ENCODE results near the gene OR1I1. TPM values are rescaled to one million over a fixed set of nuclear protein-coding genes. Genes with fewer than 3 reads are reported as not detected.

OR1I1 gene
- total RNA-seq, 4 donors from 2014 or later, result not detected

DNA sequence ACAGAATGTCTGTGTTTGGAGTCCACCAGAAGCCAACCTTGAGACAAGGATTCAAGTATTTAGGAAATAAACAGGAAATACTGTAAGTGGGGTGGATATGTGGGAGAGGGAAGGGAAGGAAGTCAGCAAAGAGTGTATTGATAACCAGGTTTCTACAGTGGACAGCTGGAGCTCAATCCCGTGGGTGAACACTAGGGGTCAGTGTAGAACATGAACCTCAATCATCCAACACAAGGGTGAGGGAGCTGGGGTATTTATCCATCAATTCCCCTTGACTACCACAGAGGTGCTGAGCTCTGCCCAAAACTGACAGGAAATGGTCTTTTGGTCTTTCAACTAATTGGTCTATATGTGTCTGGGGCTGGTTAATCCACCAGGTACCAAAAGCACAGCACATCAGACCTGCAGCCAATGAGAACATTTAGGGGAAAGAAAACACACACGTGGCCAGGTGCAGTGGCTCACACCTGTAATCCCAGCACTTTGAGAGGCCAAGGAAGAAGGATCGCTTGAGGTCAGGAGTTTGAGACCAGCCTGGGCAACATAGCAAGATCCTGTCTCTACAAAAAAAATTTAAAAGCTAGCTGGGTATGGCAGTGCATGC is 19.6 kb downstream of the OR1I1 start:
- WGBS, 2 donors, result 66 to 68% methylated on average over 3 of the region's 3 CpGs
- H3K4me3 ChIP-seq (ENCODE audit: low read depth, poor library complexity, severe bottlenecking), result no peak overlapping the region
- no peak for DNase-seq (ENCODE audit: low spot score in 2 of 2)
- no peak for TF ChIP-seq POLR2A (IDR thresholded peaks at IDR 0.05)
- TF ChIP-seq, protein P1, sequence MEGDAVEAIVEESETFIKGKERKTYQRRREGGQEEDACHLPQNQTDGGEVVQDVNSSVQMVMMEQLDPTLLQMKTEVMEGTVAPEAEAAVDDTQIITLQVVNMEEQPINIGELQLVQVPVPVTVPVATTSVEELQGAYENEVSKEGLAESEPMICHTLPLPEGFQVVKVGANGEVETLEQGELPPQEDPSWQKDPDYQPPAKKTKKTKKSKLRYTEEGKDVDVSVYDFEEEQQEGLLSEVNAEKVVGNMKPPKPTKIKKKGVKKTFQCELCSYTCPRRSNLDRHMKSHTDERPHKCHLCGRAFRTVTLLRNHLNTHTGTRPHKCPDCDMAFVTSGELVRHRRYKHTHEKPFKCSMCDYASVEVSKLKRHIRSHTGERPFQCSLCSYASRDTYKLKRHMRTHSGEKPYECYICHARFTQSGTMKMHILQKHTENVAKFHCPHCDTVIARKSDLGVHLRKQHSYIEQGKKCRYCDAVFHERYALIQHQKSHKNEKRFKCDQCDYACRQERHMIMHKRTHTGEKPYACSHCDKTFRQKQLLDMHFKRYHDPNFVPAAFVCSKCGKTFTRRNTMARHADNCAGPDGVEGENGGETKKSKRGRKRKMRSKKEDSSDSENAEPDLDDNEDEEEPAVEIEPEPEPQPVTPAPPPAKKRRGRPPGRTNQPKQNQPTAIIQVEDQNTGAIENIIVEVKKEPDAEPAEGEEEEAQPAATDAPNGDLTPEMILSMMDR (IDR thresholded peaks at IDR 0.05), result no peak
- intact Hi-C loops (cut with DNase I; ENCODE audit: low total_unique reads), result no loop called here

DNA sequence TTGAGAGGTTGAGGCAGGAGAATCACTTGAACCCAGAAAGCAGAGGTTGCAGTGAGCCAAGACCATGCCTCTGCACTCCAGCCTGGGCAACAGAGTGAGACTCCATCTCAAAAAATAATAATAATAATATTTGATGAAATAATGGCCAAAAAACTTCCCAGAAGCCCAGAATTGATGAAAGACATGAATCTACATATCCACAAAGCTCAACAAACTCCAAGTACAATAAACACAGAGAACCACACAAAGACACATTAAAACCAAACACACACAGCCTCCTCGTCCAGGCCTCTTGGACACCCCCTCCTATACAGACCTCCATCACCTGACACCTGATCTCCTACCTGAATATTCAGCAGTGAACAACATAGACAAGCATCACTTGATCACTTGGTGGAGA is 22.0 kb downstream of the OR1I1 start:
- DNase-seq (ENCODE audit: low spot score in 2 of 2), result no peak
- H3K4me3 ChIP-seq (ENCODE audit: low read depth, poor library complexity, severe bottlenecking), result no peak overlapping the region
- TF ChIP-seq POLR2A (IDR thresholded peaks at IDR 0.05), result no peak
- TF ChIP-seq, protein P1 (IDR thresholded peaks at IDR 0.05), result no peak
- intact Hi-C loops (cut with DNase I; ENCODE audit: low total_unique reads), result no loop called here
- WGBS, 2 donors, result 90 to 92% methylated on average over 1 of the region's 1 CpG

- intact Hi-C loops (cut with DNase I; ENCODE audit: low total_unique reads), result no loop called here
- no peak overlapping the region for H3K4me3 ChIP-seq (ENCODE audit: low read depth, poor library complexity, severe bottlenecking)
- 75 to 89% methylated on average over 1 of the region's 1 CpG for WGBS, 2 donors
- DNase-seq (ENCODE audit: low spot score in 2 of 2), result no peak
- TF ChIP-seq, protein P1 (IDR thresholded peaks at IDR 0.05), result no peak
- TF ChIP-seq POLR2A (IDR thresholded peaks at IDR 0.05), result no peak
These were observed 22.4 kb downstream of the OR1I1 start for GRCh38 chr19:15104411-15104810.

- 89 to 91% methylated on average over 3 of the region's 3 CpGs for WGBS, 2 donors
- H3K4me3 ChIP-seq (ENCODE audit: low read depth, poor library complexity, severe bottlenecking), result no peak overlapping the region
- TF ChIP-seq, protein P1 (IDR thresholded peaks at IDR 0.05), result no peak
- no peak for TF ChIP-seq POLR2A (IDR thresholded peaks at IDR 0.05)
- intact Hi-C loops (cut with DNase I; ENCODE audit: low total_unique reads), result no loop called here
- DNase-seq (ENCODE audit: low spot score in 2 of 2), result no peak
These were observed 23.0 kb downstream of the OR1I1 start for GRCh38 chr19:15105044-15105443.

DNA sequence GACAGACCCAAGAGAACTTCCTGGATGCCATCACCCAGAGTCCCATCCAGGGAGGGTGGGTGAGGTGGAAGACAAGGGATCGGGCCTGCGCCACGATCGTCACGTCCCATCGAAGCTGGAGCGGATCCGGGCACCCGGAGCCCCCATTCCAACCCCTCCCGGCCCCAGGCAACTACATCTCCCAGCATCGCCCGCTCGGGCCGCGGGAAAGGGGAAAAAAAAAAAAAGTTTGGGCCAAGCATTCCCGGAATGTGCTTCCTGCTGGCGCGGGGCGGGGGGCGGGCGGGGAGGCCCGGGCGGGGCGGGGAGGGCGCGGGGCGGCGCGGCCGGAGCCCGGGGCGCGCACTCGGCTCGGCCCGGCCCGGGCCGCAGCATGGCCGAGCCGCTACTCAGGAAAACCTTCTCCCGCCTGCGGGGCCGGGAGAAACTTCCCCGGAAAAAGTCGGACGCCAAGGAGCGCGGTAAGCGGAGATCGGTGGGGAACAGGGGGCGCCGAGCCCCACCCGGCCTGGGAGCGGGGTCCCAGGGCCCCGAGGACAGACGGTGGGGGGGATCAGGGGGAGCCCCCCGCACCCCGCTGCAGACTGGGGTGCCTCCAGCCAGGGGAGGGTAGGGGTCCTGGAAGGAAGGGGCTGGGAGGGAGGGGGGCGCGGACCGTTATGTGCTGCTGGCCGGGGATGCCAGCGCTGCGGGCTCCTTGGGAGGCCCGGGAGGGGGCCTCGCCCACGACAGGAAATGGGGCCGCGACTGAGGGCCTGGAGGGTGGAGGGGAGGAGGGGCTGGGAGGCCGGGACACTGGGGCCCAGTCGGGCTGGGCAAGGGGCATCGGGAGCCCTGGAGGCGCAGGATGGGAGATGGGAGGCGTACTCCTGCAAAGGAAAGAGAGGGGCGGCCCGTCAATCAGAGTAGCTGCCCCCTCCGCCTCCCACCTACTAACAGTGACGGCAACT is 25.3 kb downstream of the OR1I1 start, which contains the start of gene SYDE1:
TSS of gene SYDE1 (plus strand) at position 341 of the 950 bp plus-strand sequence. CDS start at position 374, 33 bp downstream.
- TF ChIP-seq, protein P1 (IDR thresholded peaks at IDR 0.05), result no peak
- no peak for TF ChIP-seq POLR2A (IDR thresholded peaks at IDR 0.05)
- intact Hi-C loops (cut with DNase I; ENCODE audit: low total_unique reads), result no loop called here
- WGBS, 2 donors, result 3 to 5% methylated on average over 59 to 62 of the region's 78 CpGs
- DNase-seq (ENCODE audit: low spot score in 2 of 2), result peak in 1 of 2 donors; percentile 89
- peak within 1 kb of the TSS; percentile 67 for H3K4me3 ChIP-seq (ENCODE audit: low read depth, poor library complexity, severe bottlenecking)

All from lower leg skin (tissue), 4 donors.